Common myeloid progenitor, CD34-positive (primary cell): Measurements from ENCODE around the gene RAB44.
A peak's percentile ranks its signal among the peaks of the same experiment; 100 is the strongest.

Experiments used
- CTCF ChIA-PET: fragments of 350-600 bp; sonication (Branson Sonifier 250); formaldehyde crosslinking; loops from one replicate; lab custom pipeline; 2021; ENCODE audit warnings: antibody characterized with exemption; lab: Charles Lee
- POLR2A ChIA-PET: fragments of 350-600 bp; sonication (Branson Sonifier 250); formaldehyde crosslinking; loops from one replicate; lab custom pipeline; 2021; ENCODE audit warnings: antibody characterized with exemption; lab: Charles Lee
- DNase-seq, 3 donors: peaks; one replicate each; pipeline versions ENCODE4 v3.0.0 to v3.0.0-alpha.2; 2013
- H3K27ac ChIP-seq, 2 experiments: 1 replicate in 1 of 2; 2 replicates in 1 of 2; pipeline ENCODE4 v1.7.0; 2013; ENCODE audit warnings: inconsistent platforms in 2 of 2, low read length in 2 of 2, mild to moderate bottlenecking in 2 of 2, low read depth in 1 of 2, moderate library complexity in 1 of 2; ENCODE audit not compliant: severe bottlenecking in 2 of 2, insufficient read depth in 1 of 2, poor library complexity in 1 of 2
- H3K27me3 ChIP-seq, 5 experiments: replicated peaks in 2 of 5; 1 replicate in 3 of 5; 2 replicates in 2 of 5; pipeline versions ENCODE4 v1.6.1 to v1.7.0; 2013; ENCODE audit warnings: low read length in 4 of 5, mild to moderate bottlenecking in 2 of 5, moderate library complexity in 2 of 5, inconsistent platforms in 1 of 5; ENCODE audit not compliant: insufficient read depth in 5 of 5, control insufficient read depth in 4 of 5
- H3K36me3 ChIP-seq, 4 experiments: 1 replicate in 2 of 4; 2 replicates in 2 of 4; pipeline versions ENCODE4 v1.6.1 to v1.7.0; 2013; ENCODE audit warnings: low read length in 3 of 4, control low read depth in 1 of 4, mild to moderate bottlenecking in 1 of 4; ENCODE audit not compliant: control insufficient read depth in 4 of 4, insufficient read depth in 4 of 4
- H3K4me1 ChIP-seq, 4 experiments: 1 replicate in 3 of 4; 2 replicates in 1 of 4; pipeline versions ENCODE4 v1.6.1 to v1.7.1; 2013; ENCODE audit warnings: low read length in 3 of 4, mild to moderate bottlenecking in 3 of 4, control low read depth in 1 of 4, inconsistent platforms in 1 of 4, moderate library complexity in 1 of 4; ENCODE audit not compliant: control insufficient read depth in 4 of 4, insufficient read depth in 4 of 4; ENCODE audit errors: control extremely low read depth in 1 of 4
- H3K4me3 ChIP-seq, 7 experiments: 1 replicate in 4 of 7; 2 replicates in 3 of 7; pipeline versions ENCODE4 v1.5.1 to v1.7.0; 2013; ENCODE audit warnings: mild to moderate bottlenecking in 7 of 7, low read length in 6 of 7, moderate library complexity in 6 of 7, inconsistent platforms in 2 of 7, low read depth in 2 of 7, control low read depth in 1 of 7; ENCODE audit not compliant: insufficient read depth in 4 of 7, control insufficient read depth in 1 of 7; ENCODE audit errors: extremely low read depth in 1 of 7
- H3K9me3 ChIP-seq, 5 experiments: 1 replicate in 4 of 5; 2 replicates in 1 of 5; pipeline versions ENCODE4 v1.6.1 to v1.7.1; 2013; ENCODE audit warnings: low read length in 4 of 5, mild to moderate bottlenecking in 2 of 5, inconsistent platforms in 1 of 5, low read depth in 1 of 5, moderate library complexity in 1 of 5; ENCODE audit not compliant: control insufficient read depth in 4 of 5, insufficient read depth in 2 of 5; ENCODE audit errors: control extremely low read depth in 1 of 5
- WGBS: methylation state at CpG from one replicate; pipeline ENCODE4 v1.1.5; 2013; ENCODE audit not compliant: insufficient coverage; 5-methylcytosine and 5-hydroxymethylcytosine counted together

RAB44 gene

DNA sequence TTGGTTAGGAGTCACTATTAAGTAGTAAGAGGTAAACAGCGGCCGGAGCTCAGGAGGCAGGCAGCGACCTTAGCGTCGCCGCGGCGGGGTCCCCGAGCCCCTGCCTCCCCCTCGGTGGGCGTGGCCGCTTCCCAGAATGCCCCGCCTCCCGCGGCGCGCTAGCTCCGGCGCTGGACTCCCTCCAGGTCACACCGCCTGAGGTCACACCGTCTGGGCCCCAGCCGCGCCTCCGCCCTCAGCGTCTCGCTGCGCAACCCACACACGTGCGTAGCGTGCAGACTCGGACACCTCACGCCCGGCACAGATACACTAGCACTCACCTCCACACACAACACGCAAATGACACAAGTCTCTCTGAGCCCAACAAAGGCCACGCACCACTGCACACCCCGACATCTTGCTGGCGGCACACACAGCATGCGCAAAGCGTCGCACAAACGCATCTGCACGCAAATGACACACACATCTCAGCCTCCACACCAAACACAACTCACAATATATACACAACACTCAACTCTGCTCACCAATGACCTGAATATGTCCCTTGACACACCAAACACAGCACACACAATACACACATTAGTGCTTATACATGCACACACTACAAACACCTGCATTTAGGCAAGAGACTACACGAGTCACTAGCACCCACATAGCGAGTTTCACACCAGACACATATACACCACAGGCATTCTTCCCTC lies 36.7 kb upstream of the RAB44 start:
- Histone ChIP-seq H3K27me3 (peaks cover 0 to 30% (median 15%) of the 10 kb centered on the region in 5 experiments), H3K4me1 (peaks cover 0 to 7% (median 5%) of the 10 kb centered on the region in 4 experiments), H3K4me3 (peak overlapping the region in 4 of 7 experiments; percentile 7 to 57 (median 46)), H3K27ac (no peak overlapping the region), H3K36me3 (no peaks in the 10 kb centered on the region), H3K9me3 (no peaks in the 10 kb centered on the region)
- ChIA-PET POLR2A (no interaction called here), CTCF (interaction anchor here (0.9 to 1.7 kb wide), 2 partner anchors 16 to 19 kb away, joined by 3 to 5 read pairs; no protein-coding TSS in a partner anchor)
- 24% methylated on average over 34 of the region's 44 CpGs for WGBS
- peak in 1 of 3 donors; percentile 28 for DNase-seq

- 97% methylated on average over 3 of the region's 5 CpGs for WGBS
- H3K27ac ChIP-seq = no peak overlapping the region
- peaks cover 0 to 9% (median 6%) of the 10 kb centered on the region in 4 experiments for H3K4me1 ChIP-seq
- no peak overlapping the region for H3K4me3 ChIP-seq
- H3K36me3 ChIP-seq = no peaks in the 10 kb centered on the region
- ChIA-PET POLR2A (no interaction called here), CTCF (interaction anchor here (0.6 to 1.7 kb wide), 6 partner anchors 9 to 47 kb away, joined by 3 to 6 read pairs (median 4); no protein-coding TSS in a partner anchor)
- H3K9me3 ChIP-seq = no peaks in the 10 kb centered on the region
- no peak for DNase-seq
- H3K27me3 ChIP-seq = peaks cover 0 to 30% (median 15%) of the 10 kb centered on the region in 5 experiments
Measured at GRCh38 chr6:36662380-36662779, 35.2 kb upstream of the RAB44 start.

- ChIA-PET POLR2A (interaction anchor here (1.2 kb wide), 1 partner anchor 12 kb away, joined by 6 read pairs; no protein-coding TSS in a partner anchor), CTCF (interaction anchor here (0.6 to 1.7 kb wide), 9 partner anchors 9 to 59 kb away, joined by 3 to 6 read pairs (median 4); no protein-coding TSS in a partner anchor)
- Histone ChIP-seq H3K27ac (no peak overlapping the region), H3K4me3 (no peak overlapping the region), H3K36me3 (no peaks in the 10 kb centered on the region), H3K27me3 (peaks cover 0 to 30% (median 15%) of the 10 kb centered on the region in 5 experiments), H3K4me1 (peaks cover 0 to 10% (median 6%) of the 10 kb centered on the region in 4 experiments), H3K9me3 (no peaks in the 10 kb centered on the region)
- WGBS = 93% methylated on average over 6 of the region's 6 CpGs
- DNase-seq = no peak
Measured at GRCh38 chr6:36662827-36663256, 34.8 kb upstream of the RAB44 start.

- 67% methylated on average over 2 of the region's 4 CpGs for WGBS
- H3K9me3 ChIP-seq = no peaks in the 10 kb centered on the region
- CTCF ChIA-PET = interaction anchor here (0.8 to 1.7 kb wide), 7 partner anchors 9 to 103 kb away, joined by 3 to 6 read pairs (median 4); no protein-coding TSS in a partner anchor
- no peak for DNase-seq
- H3K4me3 ChIP-seq = no peak overlapping the region
- POLR2A ChIA-PET = interaction anchor here (1.2 kb wide), 1 partner anchor 11 kb away, joined by 6 read pairs; no protein-coding TSS in a partner anchor
- H3K4me1 ChIP-seq = peaks cover 0 to 10% (median 6%) of the 10 kb centered on the region in 4 experiments
- no peaks in the 10 kb centered on the region for H3K36me3 ChIP-seq
- no peak overlapping the region for H3K27ac ChIP-seq
- H3K27me3 ChIP-seq = peaks cover 0 to 27% (median 15%) of the 10 kb centered on the region in 5 experiments
Measured at GRCh38 chr6:36663504-36664446, 33.9 kb upstream of the RAB44 start.

- Histone ChIP-seq H3K4me3 (no peak overlapping the region), H3K36me3 (no peaks in the 10 kb centered on the region), H3K9me3 (no peaks in the 10 kb centered on the region), H3K27me3 (peaks cover 0 to 16% (median 5%) of the 10 kb centered on the region in 5 experiments), H3K4me1 (peaks cover 0 to 10% (median 6%) of the 10 kb centered on the region in 4 experiments), H3K27ac (no peak overlapping the region)
- WGBS = 100% methylated on average over 3 of the region's 4 CpGs
- ChIA-PET CTCF (interaction anchor here (1.4 kb wide), 1 partner anchor 9 kb away, joined by 5 read pairs; no protein-coding TSS in a partner anchor), POLR2A (no interaction called here)
- no peak for DNase-seq
Measured at GRCh38 chr6:36665180-36665579, 32.4 kb upstream of the RAB44 start.

DNA sequence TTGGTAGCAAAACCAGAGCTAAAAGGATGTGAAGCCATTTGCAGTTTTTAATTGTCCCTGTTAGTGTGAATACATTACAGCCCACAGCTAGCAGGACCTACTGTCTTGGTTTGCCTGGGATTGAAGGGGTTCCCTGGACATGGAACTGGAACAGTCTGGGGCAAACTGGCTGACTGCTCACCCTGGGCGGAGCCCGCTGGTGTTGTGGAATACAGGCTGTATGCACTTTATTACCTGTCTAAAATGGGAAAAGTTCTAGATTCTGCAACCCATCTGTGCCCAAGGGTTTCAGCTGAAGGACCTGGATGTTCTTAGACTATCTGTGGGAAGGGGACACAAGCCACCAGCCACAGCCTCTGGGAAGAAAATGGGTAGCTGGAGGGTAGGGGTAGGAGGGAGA lies 31.3 kb upstream of the RAB44 start:
- 100% methylated on average over 2 of the region's 2 CpGs for WGBS
- Histone ChIP-seq H3K36me3 (no peaks in the 10 kb centered on the region), H3K27ac (no peak overlapping the region), H3K9me3 (no peaks in the 10 kb centered on the region), H3K27me3 (peaks cover 0 to 5% (median 0%) of the 10 kb centered on the region in 5 experiments), H3K4me3 (no peak overlapping the region), H3K4me1 (peaks cover 0 to 6% (median 0%) of the 10 kb centered on the region in 4 experiments)
- CTCF ChIA-PET = interaction anchor here (1.4 kb wide), 1 partner anchor 12 kb away, joined by 3 read pairs; the partner anchor contains the start of gene CDKN1A
- POLR2A ChIA-PET = no interaction called here
- DNase-seq = no peak
